Keratinocyte (primary cell): Measurements from ENCODE around the gene ARHGAP45.

Source experiments
- CTCF ChIP-seq, 3 experiments: IDR thresholded peaks in 1 of 3; conservative IDR thresholded peaks in 1 of 3; optimal IDR thresholded peaks in 1 of 3; 2 replicates in 2 of 3; 3 replicates in 1 of 3; pipeline versions ENCODE3 to v1.5.1; 2011; ENCODE audit warnings: low read length in 3 of 3, mild to moderate bottlenecking in 3 of 3, moderate library complexity in 2 of 3, control low read depth in 1 of 3, inconsistent platforms in 1 of 3; ENCODE audit not compliant: insufficient read depth in 2 of 3; ENCODE audit errors: extremely low read depth in 1 of 3
- EZH2 ChIP-seq: IDR thresholded peaks from one replicate; pipeline ENCODE4 v1.6.1; 2012; ENCODE audit warnings: inconsistent platforms, mild to moderate bottlenecking, low read length, moderate library complexity

- TF ChIP-seq CTCF (optimal IDR thresholded peaks at IDR 0.05 in 1 of 3, IDR thresholded peaks at IDR 0.05 in 1 of 3, conservative IDR thresholded peaks at IDR 0.05 in 1 of 3; ENCODE audit: extremely low read depth in 1 of 3, insufficient read depth in 2 of 3, low read length in 3 of 3) (no peak), EZH2 (no peak)
Measured at GRCh38 chr19:1041835-1042685, 24.9 kb upstream of the ARHGAP45 start.
